Measurements from ENCODE around the gene WSB1.

- TF ChIP-seq, protein P1, sequence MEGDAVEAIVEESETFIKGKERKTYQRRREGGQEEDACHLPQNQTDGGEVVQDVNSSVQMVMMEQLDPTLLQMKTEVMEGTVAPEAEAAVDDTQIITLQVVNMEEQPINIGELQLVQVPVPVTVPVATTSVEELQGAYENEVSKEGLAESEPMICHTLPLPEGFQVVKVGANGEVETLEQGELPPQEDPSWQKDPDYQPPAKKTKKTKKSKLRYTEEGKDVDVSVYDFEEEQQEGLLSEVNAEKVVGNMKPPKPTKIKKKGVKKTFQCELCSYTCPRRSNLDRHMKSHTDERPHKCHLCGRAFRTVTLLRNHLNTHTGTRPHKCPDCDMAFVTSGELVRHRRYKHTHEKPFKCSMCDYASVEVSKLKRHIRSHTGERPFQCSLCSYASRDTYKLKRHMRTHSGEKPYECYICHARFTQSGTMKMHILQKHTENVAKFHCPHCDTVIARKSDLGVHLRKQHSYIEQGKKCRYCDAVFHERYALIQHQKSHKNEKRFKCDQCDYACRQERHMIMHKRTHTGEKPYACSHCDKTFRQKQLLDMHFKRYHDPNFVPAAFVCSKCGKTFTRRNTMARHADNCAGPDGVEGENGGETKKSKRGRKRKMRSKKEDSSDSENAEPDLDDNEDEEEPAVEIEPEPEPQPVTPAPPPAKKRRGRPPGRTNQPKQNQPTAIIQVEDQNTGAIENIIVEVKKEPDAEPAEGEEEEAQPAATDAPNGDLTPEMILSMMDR (conservative IDR thresholded peaks at IDR 0.05; ENCODE audit: low read depth in 2 of 2), result no peak
- TF ChIP-seq POLR2AphosphoS5 (IDR thresholded peaks at IDR 0.05; ENCODE audit: low read depth), result no peak
- TF ChIP-seq STAT1 (IDR thresholded peaks at IDR 0.05; ENCODE audit: unreplicated experiment), result no peak
- TF ChIP-seq EZH2 (IDR thresholded peaks at IDR 0.05; ENCODE audit: low read depth, unreplicated experiment), result no peak
- no peak for TF ChIP-seq EZH2phosphoT487 (IDR thresholded peaks at IDR 0.05; ENCODE audit: unreplicated experiment)
- no peak for TF ChIP-seq CREB1 (CRISPR knock-in tag; IDR thresholded peaks at IDR 0.05; ENCODE audit: low read depth)
These were observed 24.7 kb upstream of the WSB1 start for GRCh38 chr17:27269201-27269600.

All from GM23338 (cell line).